Measurements from ENCODE around the gene CASZ1. TPM values are rescaled to one million over a fixed set of nuclear protein-coding genes. Genes with fewer than 3 reads are reported as not detected.

CASZ1 gene
- total RNA-seq, 1 donor from 2014 or later, result 57.8 TPM

DNA sequence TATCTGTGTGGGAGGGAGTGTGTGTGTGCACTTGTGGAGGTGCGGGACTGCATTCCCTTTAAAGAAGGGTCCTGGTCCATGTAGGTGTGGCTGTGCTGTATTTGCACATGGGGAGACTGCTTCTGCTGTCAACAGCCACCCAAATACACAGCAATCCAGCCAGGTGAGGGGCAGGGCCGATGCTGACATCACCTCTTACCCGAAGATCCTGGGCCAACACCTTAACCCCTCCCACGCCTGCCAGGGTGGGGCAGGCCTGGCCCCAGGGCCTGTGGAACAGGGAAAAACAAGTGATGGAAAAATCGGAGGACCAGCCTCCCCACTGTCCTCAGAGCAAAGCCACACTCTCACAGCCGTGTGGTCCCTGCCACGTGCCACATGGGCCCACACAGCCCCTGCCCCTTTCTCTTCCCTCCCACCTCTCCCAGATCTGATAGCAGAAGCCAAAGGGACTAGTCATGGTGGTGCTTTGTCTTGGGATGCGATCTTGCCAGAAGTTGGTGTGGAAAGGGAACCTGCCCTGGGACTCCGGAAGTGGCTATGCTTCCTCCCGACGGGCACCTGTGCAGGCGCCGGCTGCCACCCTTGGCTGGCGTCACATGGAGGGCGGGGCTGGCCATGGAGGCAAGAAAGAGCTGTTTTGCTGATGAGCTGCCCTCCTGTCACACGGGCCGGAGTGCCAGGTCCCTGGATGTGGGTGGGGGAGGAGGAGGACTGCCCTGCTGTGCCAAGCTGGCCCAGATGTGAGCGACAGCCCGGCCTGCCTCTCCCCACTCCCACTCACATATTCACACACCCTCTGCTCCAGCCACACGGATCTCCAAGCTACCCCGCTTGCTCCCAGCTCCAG lies 7.8 kb upstream of the CASZ1 start:
- intact Hi-C loops (cut with micrococcal nuclease), result no loop called here
- ATAC-seq (peak; percentile 37), DNase-seq (no peak)

DNA sequence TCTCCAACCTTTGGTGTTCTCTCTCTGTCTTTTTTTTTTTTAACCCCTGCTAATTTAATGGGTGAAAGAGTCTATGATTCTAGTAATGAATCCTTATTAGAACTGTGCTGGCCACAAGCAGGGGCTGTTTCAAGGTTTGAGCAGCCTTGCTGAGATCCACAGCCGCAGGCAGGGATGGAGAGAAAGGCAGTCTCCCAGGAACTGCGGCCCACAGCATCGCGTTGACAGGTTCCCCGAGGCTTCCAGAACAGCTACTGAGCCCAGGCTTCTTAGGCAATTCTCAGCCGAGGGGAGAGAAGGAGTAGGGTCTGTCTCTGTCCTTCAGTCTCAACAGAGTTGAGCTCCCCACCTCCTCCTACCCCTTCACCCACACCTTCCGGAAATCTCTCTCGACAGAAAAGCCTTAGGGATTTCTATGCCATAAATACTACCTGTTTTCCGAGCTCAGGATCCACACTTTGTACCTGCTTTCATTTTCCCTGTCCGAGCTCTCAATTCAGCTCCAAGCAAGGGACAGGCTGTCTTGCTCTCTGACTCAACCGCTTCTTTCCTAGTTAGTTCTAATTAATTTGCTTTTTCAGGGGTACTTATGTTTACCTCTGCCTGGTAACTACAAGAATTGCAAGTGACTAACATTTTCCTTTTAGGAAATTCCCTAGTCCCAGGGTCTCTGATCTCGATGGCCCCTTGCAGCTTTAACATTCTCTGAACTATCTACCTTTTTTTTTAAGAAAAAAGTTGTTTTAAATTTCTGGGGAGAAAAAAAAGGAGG lies 6.7 kb upstream of the CASZ1 start:
- intact Hi-C loops (cut with micrococcal nuclease), result no loop called here
- DNase-seq (no peak), ATAC-seq (peak; percentile 33)

DNA sequence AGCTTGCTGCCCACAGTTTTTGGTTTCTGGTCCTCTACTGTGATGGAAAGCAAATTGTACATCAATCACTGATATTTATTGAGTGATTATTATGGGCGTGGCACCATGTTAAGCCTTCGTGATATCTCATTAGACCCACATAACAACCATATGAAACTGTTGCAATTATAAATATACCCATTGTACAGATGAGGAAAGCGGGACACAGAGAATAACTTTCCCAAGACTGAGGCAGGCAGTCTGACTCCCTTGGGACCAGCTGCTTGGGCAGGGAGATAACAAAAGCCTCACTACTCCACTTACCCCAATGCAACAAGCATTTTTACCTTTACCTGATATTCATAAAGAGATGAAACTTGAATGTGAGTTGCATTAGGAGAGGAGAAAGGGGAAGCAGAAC lies 4.3 kb upstream of the CASZ1 start:
- ATAC-seq (no peak), DNase-seq (no peak)
- intact Hi-C loops (cut with micrococcal nuclease), result no loop called here

DNA sequence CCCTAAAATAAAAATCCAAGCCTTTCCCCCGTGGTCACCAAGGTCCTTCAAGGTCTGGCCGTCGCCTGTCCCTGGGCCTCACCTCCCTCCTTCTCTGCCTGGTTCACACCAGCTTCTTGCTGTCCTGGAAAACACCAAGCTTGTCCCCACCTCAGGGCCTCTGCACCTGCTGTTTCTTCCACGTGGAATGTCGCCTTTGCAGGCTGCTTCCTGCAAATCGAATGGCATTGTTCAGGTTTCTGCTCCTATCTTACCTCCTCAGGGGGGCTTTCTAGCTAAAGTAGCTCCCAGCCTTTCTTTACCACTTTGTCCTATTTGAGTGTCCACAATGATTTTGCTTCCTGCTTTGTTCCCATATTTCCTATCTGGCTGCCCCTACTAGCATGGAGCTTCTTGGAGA lies 3.3 kb upstream of the CASZ1 start:
- ATAC-seq (no peak), DNase-seq (no peak)
- intact Hi-C loops (cut with micrococcal nuclease), result no loop called here

DNA sequence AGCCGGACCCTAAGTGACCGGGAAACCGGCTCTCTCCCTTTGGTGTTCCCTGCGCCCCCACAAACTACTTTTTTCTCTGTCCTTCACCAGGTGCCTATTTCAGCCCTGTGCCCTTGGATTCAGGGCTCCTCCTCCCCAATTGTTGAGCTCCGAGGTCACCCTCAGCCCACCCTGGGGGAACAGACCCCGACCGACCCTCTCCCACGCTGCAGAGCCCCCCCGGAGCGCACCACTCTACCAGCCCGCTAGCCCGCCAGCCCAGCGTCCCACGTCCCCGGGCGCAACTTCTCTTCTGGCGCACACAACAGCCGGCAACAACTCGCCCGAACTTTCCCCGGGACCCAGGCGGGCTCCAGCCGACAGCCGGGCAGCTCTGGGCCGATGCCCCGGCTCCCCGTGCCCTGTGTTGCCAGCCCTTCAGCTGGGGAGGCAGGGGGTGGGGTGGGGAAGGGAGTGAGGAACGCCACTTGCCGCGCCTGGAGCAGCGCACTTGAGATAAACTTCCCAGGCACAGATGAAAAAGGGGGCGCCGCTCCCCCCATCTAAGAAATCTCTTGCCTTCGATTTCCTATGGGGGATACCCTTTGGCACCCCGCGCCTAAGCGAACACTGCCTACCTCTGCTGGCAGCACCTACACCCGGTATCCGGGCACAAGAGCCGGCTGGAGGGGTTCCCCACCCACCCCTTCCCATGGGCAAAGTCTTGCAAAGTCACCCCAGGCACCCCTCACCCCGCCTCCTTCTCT lies 997 bp downstream of the CASZ1 start:
- intact Hi-C loops (cut with micrococcal nuclease), result no loop called here
- DNase-seq (peak; percentile 63), ATAC-seq (peak; percentile 67)

DNA sequence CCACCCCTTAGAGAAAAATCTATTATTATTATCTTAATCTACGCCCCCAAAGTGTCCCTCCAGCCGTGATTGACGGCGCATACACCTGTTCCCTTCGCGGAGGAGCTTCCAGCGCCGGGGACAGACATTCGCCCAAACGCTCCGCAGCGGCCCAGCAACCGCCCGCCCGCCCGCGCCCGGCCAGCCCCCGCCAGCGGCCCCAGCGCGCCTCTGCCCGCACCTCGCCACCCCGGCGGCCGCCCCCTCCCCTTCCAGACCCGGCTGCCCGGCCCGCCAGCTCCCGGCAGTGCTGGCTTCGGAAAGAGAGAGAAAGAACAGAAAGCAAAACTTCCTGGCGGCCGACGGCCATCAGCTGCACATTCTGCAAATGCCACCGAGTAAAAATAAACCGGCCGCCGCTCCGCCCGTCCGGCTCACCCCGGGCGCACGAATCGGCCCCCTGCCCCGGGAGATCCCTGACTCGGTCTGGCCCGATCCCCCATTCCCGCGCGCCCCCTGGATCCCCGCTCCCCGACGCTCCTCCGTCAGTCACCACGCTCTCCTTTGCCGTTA lies 1.6 kb downstream of the CASZ1 start:
- intact Hi-C loops (cut with micrococcal nuclease), result no loop called here
- ATAC-seq (peak; percentile 49), DNase-seq (peak; percentile 75)

DNA sequence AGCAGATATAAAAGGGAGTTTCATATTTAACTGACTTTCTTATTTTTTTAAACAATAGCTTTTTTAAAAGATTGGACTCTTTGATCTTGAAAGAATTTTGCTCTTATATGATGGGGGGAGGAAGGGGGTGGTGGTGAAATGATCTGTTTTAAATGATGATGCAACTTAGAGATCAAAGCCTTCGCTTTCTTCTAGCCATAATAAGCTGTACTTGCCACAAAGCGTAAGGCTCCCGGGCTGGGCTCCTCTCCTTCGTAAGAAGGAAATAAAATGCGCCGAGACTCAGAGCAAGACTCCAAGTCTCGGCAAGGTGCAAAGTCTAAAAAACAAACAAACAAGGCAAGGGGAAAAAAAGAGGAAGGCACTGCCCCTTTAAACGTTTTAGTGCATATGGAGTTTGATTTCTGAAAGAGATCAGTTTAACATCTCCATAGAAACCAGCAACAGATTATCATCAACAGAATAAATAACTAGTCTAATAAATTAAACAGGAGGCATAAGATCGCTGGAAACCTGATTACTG lies 3.3 kb downstream of the CASZ1 start:
- intact Hi-C loops (cut with micrococcal nuclease), result no loop called here
- DNase-seq (no peak), ATAC-seq (no peak)

DNA sequence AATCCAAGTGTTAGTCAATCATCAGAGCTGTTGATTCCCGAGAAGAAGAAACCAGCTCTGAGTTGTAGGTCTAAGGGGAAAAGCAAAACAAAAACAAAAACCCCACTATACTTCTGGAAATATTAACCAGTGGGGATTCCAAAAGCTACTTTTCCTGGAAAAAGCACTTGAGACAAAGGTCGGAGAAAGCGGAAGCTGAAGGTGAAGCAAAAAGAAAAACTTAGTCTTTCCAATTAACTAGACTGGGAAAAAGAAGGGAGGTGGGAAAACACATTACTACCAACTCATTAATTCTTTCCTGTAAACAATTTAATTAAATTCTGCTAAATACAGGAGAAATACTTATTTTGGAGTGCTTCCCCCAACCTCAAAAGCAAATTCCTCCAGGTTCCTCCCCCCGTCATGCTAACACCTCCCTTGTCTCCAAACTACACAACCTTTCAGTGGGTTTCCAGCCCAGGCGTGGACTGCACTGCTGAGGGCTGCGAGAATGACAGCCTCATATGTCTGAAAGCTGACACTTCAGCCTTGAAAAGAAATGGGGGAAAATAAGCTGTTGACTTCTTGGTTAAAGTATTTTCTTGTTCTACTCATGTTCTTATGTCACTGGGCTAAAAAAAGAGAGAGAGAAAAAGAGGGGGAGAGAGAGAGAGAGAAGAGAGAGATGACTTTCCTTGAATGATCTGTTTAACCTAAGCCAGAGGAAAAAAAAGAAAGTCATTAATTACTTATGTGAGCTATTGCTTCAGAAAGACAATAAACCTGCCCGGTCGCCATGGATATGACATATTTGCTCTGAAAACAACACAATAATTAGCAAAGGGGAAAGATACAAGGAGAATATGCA lies 5.1 kb downstream of the CASZ1 start:
- DNase-seq (no peak), ATAC-seq (no peak)
- intact Hi-C loops (cut with micrococcal nuclease), result no loop called here

DNA sequence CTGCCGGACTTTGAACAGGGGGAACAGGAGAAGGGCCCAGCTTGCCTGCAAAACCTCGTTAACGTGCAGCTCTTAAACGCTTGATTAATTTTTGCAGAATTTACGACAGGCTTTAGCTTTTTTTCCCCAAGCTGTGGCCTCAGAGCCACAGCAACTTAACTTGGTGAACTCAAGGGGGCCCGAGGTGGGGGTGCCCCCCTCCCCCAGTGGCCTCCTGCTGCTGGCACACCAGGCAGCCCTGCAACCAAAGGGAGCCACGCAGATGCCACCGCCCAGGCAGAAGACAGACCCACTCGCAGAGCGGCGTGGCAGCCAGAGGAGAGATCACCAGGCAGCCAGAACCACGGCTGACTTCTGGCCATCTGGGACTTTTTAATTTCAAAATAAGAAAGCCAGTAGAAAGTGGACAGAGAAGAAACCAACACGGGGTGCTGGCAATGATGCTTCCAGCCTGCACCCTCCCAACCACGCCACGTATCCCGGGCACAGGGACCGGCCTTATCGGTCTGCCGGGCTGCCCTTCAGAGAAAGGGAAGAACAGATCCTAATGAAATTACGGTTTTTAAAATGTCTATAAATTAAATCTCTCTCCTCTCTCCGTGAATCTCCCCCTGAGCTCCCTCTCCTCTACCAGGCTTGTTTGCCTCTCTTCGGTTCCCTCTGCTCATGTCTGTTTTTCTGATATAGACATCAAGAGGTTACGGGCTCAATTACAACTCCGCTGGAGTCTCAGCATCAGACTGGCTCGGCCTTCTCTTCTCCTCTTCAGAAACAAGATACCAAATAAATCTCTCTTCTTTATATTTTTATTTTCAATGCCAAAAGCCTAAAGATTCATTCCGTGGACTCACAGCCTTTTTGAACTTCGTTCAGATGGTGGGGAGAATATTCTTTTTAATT lies 6.4 kb downstream of the CASZ1 start:
- DNase-seq, result no peak
- intact Hi-C loops (cut with micrococcal nuclease), result no loop called here
- ATAC-seq, result no peak

DNA sequence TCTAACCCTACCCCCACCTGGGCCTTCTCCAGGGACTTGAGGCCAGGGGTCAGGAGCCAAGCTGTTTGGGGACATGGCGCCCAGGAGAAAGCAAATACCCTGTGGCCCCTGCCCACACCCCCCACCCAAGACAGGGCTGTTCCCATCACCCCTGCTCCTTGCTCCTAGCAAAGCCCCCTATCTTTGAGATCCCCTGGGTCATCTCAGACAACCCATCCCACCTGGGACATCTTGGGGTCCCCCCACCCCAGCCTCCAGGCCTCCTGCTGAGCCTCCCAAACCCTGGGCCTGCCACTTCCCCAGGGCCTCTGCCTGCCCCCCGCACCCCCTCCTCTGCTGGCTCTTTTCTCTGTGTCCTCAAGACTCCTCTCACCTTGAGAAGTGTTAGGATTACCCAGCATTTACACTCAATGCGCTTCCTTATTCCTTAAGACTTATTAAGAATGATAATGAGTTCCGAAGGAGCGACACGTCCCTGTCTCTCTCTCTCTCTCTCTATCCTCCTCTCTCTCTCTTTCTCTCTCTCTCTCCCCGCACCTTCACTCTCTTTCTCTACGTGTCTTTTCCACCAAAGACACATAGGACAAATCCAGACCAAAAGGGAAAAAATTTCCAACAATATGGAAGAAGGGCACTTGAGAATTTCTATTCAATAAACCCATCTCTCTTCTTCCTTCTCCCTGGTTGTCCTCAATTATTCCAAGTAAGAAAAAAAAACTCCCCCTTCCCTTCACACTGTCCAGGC lies 7.2 kb downstream of the CASZ1 start:
- DNase-seq, result no peak
- intact Hi-C loops (cut with micrococcal nuclease), result no loop called here
- ATAC-seq, result no peak

DNA sequence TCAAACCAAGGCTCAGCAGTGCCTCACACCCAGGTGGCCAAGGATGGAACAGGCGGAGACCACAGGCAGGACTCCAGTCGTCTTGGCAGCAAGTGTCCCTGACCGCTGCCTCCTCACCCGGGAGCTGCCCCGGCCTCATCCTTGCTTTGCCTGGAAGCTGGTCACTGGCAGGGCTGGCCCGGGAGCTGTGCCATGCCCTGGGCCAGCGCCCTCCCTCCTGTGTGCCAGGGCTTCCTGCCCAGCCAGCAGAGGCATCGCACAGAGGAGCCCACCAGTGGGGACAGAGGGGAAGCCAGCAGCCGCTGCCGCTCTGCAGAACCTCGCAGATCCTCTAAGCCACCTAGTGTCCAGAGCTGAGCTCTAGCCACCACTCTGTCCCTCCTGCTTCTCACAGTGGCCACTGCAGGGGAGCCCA lies 7.8 kb downstream of the CASZ1 start:
- intact Hi-C loops (cut with micrococcal nuclease), result no loop called here
- ATAC-seq (peak; percentile 91), DNase-seq (peak; percentile 87)

DNA sequence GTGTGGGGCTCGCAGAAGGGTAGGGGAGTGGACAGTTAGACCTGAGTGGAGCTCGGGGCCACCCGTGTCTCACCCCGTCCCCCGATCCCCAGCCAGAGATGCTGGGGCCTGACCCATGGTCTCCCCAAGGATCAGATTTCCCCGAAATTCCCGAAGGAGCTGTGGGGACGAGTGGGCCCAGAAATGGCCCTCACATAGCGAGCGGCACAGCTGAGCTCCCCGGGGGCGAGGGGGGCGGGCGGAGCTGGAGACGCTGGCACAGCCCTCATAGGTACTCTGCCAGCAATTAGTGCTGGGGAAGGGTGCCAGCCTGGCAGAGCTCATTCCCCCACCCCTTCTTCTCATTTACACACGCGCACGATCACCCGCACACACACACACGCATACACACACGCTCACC lies 9.2 kb downstream of the CASZ1 start:
- no peak for DNase-seq
- intact Hi-C loops (cut with micrococcal nuclease), result no loop called here
- peak; percentile 29 for ATAC-seq

DNA sequence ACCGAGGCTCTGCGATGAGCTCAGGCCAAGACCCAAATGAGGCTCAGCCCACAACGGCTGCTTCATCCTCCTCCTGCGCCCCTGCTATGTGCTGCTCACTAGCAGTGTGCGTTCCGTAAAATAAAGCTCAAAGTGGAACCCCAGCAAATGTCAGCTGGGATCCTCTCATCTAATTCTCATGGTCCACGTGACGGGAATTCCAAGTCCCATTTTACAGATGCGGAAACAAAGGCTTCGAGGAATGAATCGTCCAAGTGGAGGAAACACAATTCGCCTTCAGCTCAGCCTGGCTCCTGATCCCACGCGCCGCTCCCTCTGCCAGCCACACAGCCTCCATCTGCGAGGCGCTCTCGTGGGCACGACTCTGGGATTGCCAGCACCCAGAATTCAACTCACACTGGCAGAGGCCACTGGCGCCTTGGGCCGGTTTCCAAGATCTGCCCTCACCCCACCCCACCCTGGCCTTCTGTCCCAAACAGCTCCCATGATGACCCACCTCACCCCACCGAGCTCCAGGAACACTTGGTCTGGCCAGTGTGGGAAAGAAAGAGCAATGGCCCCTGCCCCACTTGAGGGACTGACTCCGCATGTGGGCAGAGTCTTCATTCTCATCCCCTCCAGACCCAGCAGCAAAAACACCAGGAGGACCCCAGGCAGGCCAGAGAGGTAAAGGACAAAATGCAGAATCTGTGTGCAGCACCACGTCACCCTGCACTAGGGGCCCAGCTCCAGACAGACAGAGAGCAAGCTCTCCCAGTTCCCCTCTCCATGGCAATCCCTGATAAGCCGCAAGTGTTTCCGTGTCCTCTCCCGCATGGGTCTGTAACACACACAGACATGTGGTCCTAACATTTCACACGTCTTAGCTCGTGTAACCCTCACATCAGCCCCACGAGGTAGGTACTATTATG lies 10.5 kb downstream of the CASZ1 start:
- ATAC-seq (peak; percentile 28), DNase-seq (peak; percentile 67)
- intact Hi-C loops (cut with micrococcal nuclease), result no loop called here

DNA sequence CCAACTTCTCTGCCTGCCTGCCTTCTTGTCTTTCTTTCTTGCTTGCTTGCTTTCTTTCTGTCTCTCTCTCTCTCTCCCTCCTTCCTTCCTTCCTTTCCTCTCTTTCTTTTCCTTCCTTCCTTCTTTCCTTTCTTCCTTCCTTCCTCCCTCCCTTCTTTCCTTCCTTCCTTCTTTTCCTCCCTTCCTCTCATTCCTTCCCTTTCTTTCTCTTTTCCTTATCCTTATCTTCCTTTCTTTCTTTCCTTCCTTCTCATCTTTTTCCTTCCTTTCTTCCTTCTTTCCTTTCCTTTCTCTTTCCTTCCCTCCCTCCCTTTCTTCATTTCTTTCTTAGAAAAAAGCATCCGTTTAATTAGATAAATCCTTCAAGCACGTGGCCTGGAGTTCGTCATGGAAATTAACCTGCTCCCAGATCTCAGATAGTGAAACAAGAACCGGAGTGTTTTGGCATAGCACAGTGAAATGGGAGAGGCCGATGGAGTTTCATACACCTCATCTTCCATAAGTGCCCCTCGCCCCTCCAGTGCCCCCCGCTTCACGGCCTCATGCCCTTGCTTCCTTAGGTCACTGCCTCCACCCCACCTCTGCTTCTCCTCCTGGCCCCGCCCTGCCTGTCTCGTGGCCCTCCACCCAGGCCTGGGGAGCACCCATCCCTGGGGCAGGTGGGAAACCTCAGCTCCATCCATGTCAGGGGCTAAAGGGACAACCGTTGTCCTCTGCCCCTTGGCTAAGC lies 11.3 kb downstream of the CASZ1 start:
- ATAC-seq, result no peak
- no peak for DNase-seq
- intact Hi-C loops (cut with micrococcal nuclease), result no loop called here
